ENCODE results near the gene MLLT6. TPM values are rescaled to one million over a fixed set of nuclear protein-coding genes. Genes with fewer than 3 reads are reported as not detected.

MLLT6 gene
- total and polyA plus RNA-seq, 2 of the 13 experiments (the other 11 are each of a cell fraction or from before 2014, with no cell fraction given), result 50.7 to 69.5 TPM

DNA sequence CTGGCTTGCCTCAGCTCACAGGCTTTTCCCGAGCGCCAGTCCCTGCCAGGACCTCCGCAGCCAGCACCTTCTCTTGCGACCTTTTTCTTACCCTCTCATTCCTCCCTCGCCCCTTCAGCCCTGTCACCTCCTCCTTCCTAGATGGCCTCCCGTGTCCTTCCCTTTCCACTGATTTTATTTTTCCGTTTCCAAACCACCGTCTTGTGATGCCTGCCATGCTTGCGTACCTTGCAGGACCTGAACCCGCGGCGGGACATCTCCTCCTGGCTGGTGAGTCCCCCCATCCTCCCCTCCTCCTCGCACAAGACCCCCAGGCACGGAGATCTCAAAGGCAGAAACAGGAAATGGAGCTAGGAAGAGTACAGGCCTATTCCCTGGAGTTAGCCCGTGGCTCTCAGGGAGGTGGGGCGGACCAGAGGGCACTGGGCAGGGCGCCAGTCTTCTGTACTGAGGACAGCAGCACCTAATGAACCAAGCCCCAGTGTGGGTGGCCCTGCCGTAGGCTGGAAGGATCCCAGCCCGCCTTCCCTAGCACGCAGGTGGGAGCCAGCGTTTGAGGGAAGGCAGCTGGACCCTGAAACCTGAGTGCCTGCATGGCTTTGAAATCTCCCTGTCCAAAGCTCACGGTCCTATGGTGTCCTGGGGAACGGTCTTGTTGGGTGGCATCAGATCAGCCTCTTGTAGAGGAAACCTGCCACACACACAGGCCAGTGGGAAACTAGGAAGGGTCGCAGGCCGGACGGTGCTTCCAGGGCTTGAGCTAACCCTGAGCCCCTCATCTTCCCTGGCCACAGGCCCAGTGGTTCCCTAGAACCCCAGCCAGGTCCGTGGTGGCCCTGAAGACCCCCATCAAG is 25.7 kb downstream of the MLLT6 start (continued):
- TF ChIP-seq, protein P1, sequence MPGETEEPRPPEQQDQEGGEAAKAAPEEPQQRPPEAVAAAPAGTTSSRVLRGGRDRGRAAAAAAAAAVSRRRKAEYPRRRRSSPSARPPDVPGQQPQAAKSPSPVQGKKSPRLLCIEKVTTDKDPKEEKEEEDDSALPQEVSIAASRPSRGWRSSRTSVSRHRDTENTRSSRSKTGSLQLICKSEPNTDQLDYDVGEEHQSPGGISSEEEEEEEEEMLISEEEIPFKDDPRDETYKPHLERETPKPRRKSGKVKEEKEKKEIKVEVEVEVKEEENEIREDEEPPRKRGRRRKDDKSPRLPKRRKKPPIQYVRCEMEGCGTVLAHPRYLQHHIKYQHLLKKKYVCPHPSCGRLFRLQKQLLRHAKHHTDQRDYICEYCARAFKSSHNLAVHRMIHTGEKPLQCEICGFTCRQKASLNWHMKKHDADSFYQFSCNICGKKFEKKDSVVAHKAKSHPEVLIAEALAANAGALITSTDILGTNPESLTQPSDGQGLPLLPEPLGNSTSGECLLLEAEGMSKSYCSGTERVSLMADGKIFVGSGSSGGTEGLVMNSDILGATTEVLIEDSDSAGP (CRISPR knock-in tag; IDR thresholded peaks at IDR 0.05; ENCODE audit: borderline replicate concordance), result peak; percentile 90
- TF ChIP-seq, protein P2, sequence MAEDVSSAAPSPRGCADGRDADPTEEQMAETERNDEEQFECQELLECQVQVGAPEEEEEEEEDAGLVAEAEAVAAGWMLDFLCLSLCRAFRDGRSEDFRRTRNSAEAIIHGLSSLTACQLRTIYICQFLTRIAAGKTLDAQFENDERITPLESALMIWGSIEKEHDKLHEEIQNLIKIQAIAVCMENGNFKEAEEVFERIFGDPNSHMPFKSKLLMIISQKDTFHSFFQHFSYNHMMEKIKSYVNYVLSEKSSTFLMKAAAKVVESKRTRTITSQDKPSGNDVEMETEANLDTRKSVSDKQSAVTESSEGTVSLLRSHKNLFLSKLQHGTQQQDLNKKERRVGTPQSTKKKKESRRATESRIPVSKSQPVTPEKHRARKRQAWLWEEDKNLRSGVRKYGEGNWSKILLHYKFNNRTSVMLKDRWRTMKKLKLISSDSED (CRISPR knock-in tag; IDR thresholded peaks at IDR 0.05), result no peak
- TF ChIP-seq POLR2AphosphoS5 (IDR thresholded peaks at IDR 0.05; ENCODE audit: low read depth, low read length) (peak; percentile 75), ZNF563 (CRISPR knock-in tag; IDR thresholded peaks at IDR 0.05) (no peak; the same call in 1 of the 2 replicates), ZNF558 (CRISPR knock-in tag; IDR thresholded peaks at IDR 0.05; ENCODE audit: borderline replicate concordance) (0 out of 2 replicates have a peak, but pooled peaks have one; percentile 25), ZNF549 (CRISPR knock-in tag; IDR thresholded peaks at IDR 0.05) (no peak), ZNF121 (CRISPR knock-in tag; IDR thresholded peaks at IDR 0.05) (peak; percentile 15; the same call in 1 of the 2 replicates), KDM2A (CRISPR knock-in tag; IDR thresholded peaks at IDR 0.05; ENCODE audit: borderline replicate concordance, low read depth) (peak; percentile 58; the same call in 1 of the 2 replicates), AFF4 (CRISPR knock-in tag; IDR thresholded peaks at IDR 0.05) (peak; percentile 58; the same call in 1 of the 2 replicates), SPEN (CRISPR knock-in tag; IDR thresholded peaks at IDR 0.05; ENCODE audit: low read depth) (peak; percentile 75; the same call in 1 of the 2 replicates), GLI4 (CRISPR knock-in tag; IDR thresholded peaks at IDR 0.05; ENCODE audit: borderline replicate concordance) (peak; percentile 46; the same call in 1 of the 2 replicates), PRDM15 (CRISPR knock-in tag; IDR thresholded peaks at IDR 0.05) (no peak), ZBTB38 (CRISPR knock-in tag; IDR thresholded peaks at IDR 0.05) (peak; percentile 35; the same call in 1 of the 2 replicates)
- TF ChIP-seq, protein P3, sequence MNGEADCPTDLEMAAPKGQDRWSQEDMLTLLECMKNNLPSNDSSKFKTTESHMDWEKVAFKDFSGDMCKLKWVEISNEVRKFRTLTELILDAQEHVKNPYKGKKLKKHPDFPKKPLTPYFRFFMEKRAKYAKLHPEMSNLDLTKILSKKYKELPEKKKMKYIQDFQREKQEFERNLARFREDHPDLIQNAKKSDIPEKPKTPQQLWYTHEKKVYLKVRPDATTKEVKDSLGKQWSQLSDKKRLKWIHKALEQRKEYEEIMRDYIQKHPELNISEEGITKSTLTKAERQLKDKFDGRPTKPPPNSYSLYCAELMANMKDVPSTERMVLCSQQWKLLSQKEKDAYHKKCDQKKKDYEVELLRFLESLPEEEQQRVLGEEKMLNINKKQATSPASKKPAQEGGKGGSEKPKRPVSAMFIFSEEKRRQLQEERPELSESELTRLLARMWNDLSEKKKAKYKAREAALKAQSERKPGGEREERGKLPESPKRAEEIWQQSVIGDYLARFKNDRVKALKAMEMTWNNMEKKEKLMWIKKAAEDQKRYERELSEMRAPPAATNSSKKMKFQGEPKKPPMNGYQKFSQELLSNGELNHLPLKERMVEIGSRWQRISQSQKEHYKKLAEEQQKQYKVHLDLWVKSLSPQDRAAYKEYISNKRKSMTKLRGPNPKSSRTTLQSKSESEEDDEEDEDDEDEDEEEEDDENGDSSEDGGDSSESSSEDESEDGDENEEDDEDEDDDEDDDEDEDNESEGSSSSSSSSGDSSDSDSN (CRISPR knock-in tag; IDR thresholded peaks at IDR 0.05), result peak; percentile 90

All from HepG2 (cell line).